Activated CD4-positive, alpha-beta T cell treated with anti-CD3 and anti-CD28 coated beads, Interleukin-2, amount 50 U/mL, for 24 hours (primary cell): ENCODE data around the gene CARD11.

ENCODE experiments used
- DNase-seq, 2 donors: peaks; one replicate each; pipeline ENCODE4 v3.0.0-alpha.2; 2020; ENCODE audit warnings: low read depth in 1 of 2, low spot score in 1 of 2

The CARD11 gene

DNA sequence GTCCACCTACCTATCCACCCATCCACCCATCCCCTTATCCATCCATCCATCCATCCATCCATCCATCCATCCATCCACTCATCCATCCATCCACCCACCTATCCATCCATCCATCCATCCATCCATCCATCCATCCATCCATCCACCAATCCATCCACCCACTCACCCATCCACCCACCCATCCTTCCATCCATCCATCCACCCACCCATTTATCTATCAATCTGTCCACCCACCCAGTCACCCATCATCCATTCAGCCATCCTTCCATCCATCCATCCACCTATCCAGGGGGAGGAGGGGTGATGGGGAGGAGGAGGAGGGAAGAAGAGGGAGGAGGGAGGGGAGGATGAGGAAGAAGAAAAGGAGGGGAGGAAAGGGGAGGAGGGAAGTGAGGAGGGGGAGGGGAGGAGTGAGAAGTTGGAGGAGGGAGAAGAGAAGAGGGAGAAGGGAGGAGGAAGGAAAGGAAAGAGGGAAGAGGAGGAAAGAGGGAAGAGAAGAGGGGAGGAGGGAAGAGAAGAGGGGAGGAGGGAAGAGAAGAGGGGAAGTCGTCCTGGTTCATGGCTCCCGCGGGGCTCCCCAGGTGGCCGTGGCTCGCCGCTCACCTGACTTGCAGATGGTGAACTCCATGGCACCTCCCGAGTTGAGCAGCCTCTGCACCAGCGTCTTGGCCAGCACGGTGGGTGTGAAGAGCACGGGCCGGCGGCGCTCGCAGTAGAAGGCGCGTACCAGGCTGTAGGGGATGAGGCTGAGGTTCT is 130.8 kb downstream of the CARD11 start:
- DNase-seq = no peak

DNA sequence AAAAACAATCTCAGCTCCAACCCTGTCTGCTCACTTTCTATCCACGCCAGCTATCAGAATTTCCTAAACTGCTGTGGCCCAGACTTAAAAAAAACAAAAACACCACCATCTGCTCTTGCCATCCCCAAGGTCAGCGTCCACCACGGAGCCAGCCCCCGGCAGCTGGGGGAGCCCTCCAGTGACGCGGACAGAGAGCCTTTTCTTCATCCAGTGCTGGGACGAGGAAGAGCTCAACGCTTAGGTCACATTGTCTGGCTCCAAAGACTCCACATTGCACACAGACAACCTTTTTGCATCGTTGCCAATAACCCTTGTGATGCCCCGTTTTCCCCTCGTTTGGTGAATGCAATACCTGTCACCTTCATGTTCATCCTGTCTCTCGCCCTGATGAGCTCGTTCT is 132.2 kb downstream of the CARD11 start:
- no peak for DNase-seq

DNA sequence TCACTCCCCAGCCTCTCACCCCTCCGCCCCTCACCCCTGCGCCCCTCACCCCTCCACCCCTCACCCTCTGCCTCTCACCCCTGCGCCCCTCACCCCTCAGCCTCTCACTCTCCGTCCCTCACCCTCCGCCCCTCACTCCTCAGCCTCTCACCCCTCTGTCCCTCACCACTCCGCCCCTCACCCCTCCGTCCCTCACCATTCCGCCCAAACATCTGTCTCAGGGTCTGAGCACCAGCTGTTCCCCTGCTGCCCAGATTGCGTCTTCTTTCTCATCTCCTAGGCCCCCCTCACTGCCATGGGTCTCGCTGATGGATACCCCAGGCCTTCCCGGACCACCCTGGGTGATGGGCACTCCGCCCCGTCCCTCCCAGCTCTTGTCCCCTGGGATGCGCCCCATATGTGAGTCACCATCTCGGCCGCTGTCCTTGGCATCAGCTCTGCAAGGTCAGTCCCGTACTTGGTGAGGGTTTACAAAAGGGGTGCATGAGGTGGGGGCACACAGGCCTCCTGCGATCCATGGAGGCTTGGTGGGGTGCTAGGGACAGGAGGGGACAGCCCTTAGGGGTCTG is 134.1 kb downstream of the CARD11 start:
- no peak for DNase-seq

DNA sequence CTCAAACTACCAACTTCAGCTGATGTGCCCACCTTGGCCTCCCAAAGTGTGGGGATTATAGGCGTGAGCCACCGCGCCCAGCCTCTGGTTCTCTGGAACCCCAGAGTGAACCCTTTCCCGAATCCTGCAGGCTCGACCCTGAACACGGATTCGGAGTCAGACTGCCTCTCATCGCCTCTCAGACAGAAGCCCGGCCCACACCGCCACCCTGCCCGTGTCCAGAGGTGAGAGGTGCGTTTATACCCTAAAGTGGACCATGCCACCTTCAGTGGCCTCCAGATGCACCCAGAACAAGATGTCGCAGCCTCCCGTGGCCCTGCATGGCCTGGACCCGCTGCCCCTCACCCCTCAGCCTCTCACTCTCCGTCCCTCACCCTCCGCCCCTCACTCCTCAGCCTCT is 134.6 kb downstream of the CARD11 start:
- DNase-seq = no peak

DNA sequence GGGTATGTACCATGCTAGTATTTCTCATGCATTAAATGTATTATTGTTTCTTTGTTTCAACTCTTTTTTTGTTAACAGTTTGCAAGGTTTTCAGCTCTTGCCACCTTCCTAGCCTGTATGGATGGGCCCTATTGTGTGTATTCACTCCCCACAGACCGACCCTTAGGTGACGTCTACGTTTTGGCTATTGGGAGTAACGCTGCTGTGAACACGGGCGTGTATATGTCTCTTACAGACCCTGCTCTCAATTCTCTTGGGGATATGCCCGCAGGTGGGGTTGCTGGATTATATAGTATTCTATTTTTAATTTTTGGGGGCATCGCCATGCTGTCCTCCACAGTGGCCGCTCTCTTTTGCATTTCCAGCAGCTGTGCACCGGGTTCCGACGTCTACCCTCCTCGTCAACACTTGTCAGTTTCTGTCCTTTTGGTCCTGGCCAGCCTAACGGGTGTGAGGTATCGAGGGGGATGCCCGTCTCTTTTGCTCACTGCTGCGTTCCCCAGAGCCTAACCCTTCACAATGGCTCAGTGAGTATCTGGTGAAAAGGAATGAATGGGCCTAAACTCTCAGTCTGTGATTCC is 135.5 kb downstream of the CARD11 start:
- no peak for DNase-seq

DNA sequence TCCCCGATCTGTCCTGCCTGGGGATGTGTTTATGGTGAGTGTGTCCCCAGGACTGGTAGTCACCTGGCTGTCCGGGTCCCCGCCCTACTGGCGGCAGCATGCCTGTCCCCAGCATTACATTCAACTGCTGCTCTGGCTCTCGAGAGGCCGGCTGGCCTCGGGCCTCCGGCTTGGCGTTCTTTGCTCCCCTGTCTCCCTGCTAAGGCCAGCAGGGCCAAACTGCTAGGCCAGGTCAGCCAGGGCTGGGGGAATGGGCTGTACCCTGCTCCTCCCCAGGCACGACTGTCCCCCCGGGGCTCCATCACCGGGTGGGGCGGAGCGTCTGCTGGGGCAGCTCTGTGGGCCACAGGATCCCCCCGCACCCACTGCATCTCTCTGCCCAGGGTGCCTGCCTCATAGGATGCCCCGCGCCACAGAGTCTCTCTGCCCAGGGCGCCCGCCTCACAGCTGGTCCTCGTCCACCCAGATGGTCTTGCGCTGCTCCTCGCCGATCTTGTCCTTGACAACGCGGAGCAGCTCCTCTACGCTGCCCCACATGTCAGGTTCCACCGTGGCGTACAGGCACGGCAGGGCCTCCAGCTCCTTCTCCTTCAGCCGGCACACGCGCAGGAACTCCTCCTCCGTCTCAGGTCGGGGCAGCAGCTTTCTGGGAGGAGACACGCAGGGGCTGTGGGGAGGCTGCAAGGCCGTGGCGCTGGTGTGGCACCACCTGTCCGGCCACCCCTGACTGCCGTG is 137.3 kb downstream of the CARD11 start:
- no peak for DNase-seq

DNA sequence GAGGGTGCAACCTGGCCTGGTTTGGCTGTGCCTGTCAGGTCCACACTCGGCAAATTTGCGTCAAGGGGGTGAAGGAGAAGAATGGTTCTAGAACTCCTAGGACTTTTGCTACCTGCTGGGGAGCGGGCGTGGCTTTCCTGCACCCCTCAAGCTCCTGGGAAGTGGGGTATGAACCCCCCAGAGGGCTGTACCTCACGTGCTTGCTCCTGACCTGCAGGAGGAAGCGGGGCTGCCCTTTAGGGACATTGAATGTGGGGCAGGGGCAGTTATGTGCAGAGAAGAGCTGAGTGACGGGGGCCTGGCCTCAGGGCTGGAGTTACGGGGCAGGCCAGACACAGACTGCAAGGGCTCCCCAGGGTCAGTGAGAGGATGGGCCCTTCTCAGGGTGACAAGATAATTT is 138.2 kb downstream of the CARD11 start:
- no peak for DNase-seq

DNA sequence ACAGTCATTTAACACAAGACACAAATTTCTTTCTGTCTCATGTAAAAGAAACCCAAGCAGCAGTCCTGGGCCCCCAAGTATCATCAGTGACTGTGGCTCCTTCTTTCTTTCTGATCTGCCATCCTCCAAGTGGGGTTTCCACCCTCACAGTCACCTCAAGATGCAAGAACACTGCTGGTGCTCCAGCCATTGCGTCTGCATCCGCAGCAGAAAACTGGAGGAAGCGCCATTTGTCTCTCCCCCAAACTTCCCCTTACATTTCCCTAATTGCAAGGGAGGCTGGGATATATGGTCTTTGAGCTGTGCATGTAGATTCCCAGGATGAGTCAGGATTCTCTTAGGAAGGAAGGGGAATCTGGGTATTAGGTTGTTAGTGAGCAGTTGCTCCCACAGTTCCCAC is 138.6 kb downstream of the CARD11 start:
- no peak for DNase-seq

DNA sequence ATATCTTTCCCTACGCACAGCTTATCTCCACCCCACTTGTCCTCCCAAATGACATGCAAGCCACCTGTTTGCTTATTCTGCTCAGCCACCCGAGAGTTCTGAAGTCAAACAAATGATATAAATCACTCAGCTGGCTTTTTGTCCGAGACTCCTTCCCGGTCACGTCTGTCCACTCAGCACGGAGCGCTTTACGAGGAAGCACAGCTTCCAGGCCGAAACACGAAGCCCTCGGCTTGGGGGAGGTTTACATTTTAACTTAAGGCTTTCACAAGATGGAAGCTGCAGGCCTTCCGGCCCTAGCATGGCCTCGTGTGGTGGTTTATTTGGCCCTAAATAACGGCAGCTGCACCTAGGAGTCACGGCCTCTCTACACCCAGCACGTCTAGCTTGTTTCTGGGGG is 139.5 kb downstream of the CARD11 start:
- no peak for DNase-seq

DNA sequence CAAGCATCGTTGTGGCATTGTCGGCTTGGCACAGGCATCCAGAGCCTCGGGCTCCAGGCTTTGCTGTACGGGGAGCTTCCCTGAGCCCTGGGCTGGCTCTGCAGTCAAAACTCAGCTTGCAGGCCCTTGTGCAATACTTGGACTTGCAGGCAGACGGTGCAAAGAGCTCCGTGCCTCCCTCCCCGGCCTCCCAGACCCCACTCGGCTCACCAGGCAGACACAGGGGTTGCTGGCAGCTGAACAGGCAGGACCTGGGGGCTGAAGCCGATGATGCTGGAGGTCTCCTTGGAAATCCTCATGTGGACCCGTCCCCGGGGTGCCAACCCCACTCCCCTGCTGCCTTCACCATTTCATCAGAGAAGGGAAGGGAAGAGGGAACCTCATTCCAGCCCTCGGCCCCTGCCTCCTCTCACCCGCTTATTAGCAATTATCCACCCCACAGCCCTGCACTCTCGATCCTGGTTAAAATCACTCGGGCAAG is 139.9 kb downstream of the CARD11 start:
- DNase-seq = no peak

DNA sequence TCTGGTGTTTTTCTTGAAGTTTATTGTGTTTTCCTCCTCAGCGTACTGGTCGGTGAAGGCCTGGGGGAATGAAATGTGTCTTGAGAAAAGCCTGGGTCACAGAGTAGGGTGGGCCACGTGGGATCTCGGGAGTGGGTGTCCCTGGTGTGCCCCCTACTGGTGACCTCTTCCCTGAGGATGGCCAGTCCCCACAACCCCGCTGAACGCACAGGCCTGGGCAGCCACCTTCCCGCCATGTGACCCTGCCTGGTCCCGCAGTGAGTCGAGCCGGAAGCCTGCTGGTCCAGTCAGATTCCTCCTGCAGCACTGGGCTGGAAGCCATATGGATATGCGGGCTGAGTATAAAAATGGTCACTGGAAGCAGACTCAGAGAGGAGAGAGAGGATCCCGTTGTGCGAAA is 146.6 kb downstream of the CARD11 start:
- no peak for DNase-seq

DNA sequence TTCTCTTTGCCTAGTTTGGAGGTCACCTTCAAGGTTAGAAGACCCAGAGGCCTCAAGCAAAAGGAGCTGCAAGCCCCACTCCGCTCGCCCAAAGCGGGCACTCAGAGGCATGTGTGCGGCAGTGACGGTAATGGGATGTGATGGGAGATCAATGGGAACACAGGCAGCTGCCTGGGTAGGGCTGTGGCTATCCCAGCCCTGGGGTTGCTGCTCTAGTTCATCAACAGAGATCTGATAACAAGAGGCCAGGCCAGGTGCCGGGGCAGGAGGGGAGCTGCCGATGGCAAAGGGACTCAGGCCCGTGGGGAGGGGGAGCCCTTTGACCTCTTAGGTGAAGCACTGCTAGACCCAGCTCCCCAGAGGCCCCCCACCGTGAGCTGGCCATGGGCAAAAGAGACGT is 147.5 kb downstream of the CARD11 start:
- no peak for DNase-seq

DNA sequence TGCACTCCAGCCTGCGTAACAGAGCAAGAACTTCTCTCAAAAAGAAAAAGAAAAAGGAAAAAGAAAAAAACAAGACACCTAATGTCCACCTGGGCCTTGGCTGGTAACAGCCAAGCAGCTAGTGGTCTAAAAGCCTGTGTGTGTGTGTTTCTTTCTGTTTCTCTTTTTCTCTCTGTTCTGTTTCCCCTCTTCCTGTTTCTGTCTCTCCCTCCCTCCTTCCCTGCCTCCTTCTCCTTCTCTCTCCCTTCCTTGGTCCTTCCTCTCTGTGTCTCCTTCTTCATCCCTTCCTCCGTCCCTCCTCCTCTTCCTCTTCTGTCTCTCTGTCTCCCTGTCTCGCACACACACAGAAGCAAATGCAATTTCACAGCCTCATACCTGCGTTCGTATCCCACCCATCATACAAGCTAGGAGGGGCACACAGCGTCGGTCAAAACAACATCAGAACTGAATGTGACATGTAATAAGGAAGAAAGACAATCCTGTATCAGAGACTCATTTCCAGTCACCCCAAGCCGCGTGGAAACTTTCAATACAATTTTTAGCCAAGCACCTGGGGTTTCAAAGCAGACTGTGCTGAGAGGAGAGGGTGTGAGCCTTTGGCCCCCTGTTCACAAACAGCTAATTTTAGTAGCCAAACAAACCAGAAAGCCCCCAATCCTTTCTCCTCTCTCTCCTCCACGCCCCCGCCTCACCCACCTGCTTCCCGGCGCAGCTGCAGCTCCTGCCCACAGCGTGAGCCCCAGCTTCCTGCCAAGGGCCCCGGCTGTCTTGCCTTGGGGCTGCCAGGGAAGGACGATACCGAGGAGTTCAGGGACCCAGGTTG is 149.3 kb downstream of the CARD11 start:
- DNase-seq = peak; percentile 22 to 37

DNA sequence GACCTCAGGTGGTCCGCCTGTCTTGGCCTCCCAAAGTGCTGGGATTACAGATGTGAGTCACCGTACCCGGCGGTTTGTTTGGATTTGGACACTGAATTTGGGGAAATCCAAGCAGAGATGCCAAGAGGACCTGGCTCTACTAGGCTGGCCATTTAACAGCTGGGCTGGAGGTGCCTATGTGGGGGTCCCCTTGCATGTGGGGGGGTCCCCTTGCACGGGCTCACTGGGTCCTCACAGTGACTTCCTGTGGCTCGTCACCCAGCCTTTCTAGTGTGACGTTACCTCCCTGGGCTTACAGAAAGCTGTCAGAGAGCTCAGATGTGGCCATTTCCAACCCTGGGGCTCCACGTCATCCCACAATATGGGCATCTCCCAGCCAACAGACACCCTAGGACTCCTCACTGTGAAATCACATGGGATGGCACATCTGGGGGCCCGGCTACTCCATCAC is 150.2 kb downstream of the CARD11 start:
- DNase-seq = no peak

DNA sequence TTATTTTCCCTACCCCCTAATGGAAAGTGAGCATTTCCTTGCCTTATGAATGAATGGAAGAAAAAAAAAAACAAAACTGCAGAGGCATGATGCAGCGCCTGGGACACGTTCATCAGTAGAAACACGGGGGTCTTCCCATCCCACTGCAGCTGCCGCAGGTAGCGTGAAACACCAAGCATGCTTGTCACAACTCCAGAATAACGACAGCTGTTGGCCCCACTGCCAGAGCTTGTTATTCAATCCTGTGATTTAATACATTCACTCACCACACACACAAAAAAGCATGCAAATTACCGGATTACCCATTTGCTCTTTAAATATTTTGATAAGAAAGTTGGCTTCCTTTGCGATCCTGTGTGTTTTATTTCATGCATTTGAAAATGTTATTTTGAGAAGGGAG is 151.1 kb downstream of the CARD11 start:
- DNase-seq = no peak

DNA sequence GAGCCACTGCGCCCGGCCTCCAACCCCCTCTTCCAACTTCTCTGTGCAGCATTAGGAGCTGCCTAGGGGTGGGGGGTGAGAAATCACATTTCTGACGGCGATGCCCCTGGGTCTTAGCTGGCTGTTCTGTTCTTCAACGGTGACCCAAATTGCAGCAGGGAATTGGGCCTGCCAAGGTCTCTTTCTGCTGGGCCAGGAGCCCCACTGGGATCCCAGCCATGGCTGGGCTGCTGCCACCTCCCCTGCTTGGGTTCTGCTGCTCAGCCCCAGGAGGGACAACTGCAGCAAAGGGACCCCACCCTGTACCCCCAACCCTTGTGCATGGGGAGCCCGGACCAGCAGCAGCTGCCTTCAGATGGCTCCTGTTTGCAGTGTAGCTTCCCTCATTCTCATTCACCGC is 155.9 kb downstream of the CARD11 start:
- DNase-seq = no peak

DNA sequence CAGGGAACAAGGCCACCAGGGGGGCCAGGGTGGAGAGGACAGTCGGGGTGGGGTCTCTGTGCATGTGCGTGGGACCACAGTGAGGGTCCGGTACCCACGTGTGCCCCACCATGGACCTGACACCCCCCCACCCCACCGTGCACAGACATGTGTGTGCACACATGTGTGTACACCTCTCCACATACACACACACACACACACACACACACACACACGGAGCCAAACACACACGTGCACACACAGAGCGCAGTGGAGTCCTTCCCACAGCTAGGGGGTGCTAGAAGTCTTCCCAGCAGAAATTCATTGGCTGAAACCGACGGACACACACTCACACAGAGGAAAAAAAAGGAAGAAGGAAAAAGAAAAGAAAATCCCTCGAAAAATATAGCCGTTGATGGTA is 156.8 kb downstream of the CARD11 start:
- peak; percentile 13 to 39 for DNase-seq

DNA sequence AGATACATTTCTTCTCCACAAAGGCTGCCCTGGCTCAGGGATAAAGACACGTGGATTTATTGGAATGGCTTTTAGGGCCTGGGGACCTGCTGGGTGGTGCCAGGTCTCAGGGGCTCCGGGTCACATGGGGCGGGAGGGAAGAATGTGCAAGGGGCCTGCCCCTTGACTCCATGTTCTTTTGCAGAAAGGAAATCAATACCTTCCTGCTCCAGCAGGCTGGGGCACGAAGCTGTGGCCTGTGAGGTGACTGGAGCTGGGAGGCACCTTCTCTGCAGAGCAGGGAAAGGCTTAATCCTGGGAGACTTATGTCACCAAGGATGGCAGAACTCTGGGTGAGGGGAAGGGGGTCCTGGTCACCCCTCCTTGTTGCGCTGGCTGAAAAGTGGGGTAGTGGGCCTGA is 157.3 kb downstream of the CARD11 start:
- DNase-seq = no peak

DNA sequence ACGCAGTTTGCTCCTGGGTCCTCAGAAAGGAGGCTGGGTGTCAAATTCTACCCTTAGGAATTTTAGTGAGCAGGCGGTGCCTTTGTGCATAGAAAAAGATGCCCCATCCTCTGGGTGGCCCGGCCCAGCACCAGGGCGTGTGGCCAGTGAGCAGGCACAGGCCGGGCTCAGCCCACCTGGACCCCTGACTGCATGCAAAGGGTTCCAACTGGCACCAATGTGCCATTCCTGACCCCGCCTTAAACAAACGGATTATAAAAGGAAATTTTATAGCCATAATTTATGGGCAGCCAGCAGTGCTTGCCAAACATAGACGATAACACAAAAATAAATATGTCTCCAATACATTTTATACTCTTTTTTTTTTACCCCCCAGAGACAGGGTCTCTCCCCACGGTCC is 159.5 kb downstream of the CARD11 start:
- DNase-seq = no peak

DNA sequence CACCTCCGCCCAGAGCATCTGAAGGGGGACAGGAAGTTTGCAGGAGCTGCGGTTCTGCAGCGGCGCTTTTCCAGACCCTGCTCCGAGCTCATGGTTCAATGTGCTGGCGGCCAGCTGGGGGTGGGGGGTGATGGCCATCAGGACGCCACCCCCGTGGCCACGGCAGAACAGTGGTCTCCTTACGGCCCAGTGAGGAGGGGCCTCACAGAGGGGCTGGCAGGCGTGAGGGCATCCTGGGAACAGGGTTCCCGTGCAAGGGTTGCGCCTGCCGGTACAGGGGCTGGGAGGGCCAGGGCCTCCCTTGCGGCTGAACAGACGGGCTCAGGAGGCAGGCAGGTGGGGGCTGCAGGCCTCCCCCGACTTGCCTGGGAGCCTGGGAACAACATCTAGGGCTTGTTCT is 160.6 kb downstream of the CARD11 start:
- no peak for DNase-seq

DNA sequence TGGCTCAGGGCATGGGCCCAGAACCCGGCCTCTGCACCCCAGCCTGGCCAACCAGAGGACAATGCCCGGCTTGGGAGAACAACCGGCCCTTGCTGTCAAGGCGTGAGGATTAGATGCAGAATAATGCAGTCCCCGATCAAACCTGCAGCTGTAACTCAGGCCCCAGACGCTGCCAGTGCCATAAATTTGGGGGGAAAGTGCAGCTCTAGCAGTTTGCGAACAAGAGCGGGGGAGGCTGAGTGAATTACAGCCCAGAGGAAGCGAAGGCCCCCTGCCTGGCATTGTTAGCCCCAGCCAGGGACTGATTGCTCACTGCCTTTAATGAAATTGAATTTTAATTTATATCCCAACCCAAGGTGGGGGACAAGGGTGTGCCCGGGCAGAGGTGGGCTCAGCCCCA is 161.6 kb downstream of the CARD11 start:
- DNase-seq = no peak
